Hepatocyte (in vitro differentiated cells): ENCODE results near the gene TNFSF11. TPM values are rescaled to one million over a fixed set of nuclear protein-coding genes. Genes with fewer than 3 reads are reported as not detected.

Experiments used
- DNase-seq: peaks from one replicate; pipeline ENCODE4 v3.0.0-alpha.2; 2016; ENCODE audit warnings: low spot score
- H2AFZ ChIP-seq: fragments of 200-600 bp; sonication (generic); 2 replicates; pipeline ENCODE4 v1.6.0; 2016; ENCODE audit warnings: antibody characterized with exemption, mild to moderate bottlenecking
- H3K27ac ChIP-seq: fragments of 200-600 bp; sonication (generic); 2 replicates; pipeline ENCODE4 v1.5.1; 2016; ENCODE audit warnings: mild to moderate bottlenecking
- H3K27me3 ChIP-seq: fragments of 200-600 bp; sonication (generic); 2 replicates; pipeline ENCODE4 v1.6.1; 2016
- H3K36me3 ChIP-seq: fragments of 200-600 bp; sonication (generic); replicated peaks from 2 replicates; pipeline ENCODE4 v1.5.1; 2016; ENCODE audit warnings: low read depth; ENCODE audit not compliant: insufficient read depth
- H3K4me1 ChIP-seq: fragments of 200-600 bp; sonication (generic); 2 replicates; pipeline ENCODE4 v1.5.1; 2016; ENCODE audit warnings: mild to moderate bottlenecking, moderate library complexity; ENCODE audit not compliant: insufficient read depth
- H3K4me2 ChIP-seq: fragments of 200-600 bp; sonication (generic); 2 replicates; pipeline ENCODE4 v1.6.0; 2016
- H3K4me3 ChIP-seq: fragments of 200-600 bp; sonication (generic); 2 replicates; pipeline ENCODE4 v1.5.1; 2016; ENCODE audit warnings: mild to moderate bottlenecking
- H3K79me2 ChIP-seq: fragments of 200-600 bp; sonication (generic); 2 replicates; pipeline ENCODE4 v1.6.0; 2017; ENCODE audit warnings: mild to moderate bottlenecking
- H3K9me2 ChIP-seq: fragments of 200-600 bp; sonication (generic); replicated peaks from 2 replicates; pipeline ENCODE4 v1.6.0; 2017; ENCODE audit warnings: mild to moderate bottlenecking; ENCODE audit not compliant: insufficient read depth
- H3K9me3 ChIP-seq: fragments of 200-600 bp; sonication (generic); 2 replicates; pipeline ENCODE4 v1.5.1; 2016; ENCODE audit warnings: low read depth, mild to moderate bottlenecking
- H4K20me1 ChIP-seq: fragments of 200-600 bp; sonication (generic); 2 replicates; pipeline ENCODE4 v1.6.0; 2016; ENCODE audit warnings: mild to moderate bottlenecking; ENCODE audit not compliant: insufficient read depth, poor library complexity, severe bottlenecking
- CTCF ChIP-seq: fragments of 200-600 bp; sonication (generic); IDR thresholded peaks from 2 replicates; pipeline ENCODE4 v1.5.1; 2016; ENCODE audit warnings: antibody characterized with exemption, mild to moderate bottlenecking; ENCODE audit not compliant: poor library complexity
- EZH2 ChIP-seq: fragments of 200-600 bp; sonication (generic); IDR thresholded peaks from 2 replicates; pipeline ENCODE4 v1.6.1; 2016; ENCODE audit warnings: antibody characterized with exemption, mild to moderate bottlenecking, borderline replicate concordance
- EZH2phosphoT487 ChIP-seq: fragments of 200-600 bp; sonication (generic); IDR thresholded peaks from one replicate; pipeline ENCODE4 v1.6.1; 2018; ENCODE audit warnings: antibody characterized with exemption, mild to moderate bottlenecking, low read depth, moderate library complexity; ENCODE audit not compliant: unreplicated experiment, severe bottlenecking
- WGBS: methylation state at CpG from one replicate; pipeline ENCODE4 v1.1.6; 2016; ENCODE audit warnings: low lambda C conversion rate; ENCODE audit errors: missing lambda C conversion rate; 5-methylcytosine and 5-hydroxymethylcytosine counted together
- polyA plus RNA-seq: library from polyadenylated mRNA; unstranded; fragments of >200 nt; fragmentation: Nextera tagmentation; extraction: Ambion mirVana; gene quantifications from 2 replicates; pipeline ENCODE4 v1.2.1, GENCODE V29; 2016
- total RNA-seq: library from RNA; depleted of rRNA; stranded (reverse); fragments of >200 nt; gene quantifications from 2 replicates; pipeline ENCODE4 v1.2.3, GENCODE V29; 2014

Gene TNFSF11
- total and polyA plus RNA-seq, 2 experiments from 2014 or later: 0.83 TPM; not detected in 1

- no peak overlapping the region for H3K4me2 ChIP-seq
- peaks cover 55% of the 10 kb centered on the region for H3K27me3 ChIP-seq
- no peaks in the 10 kb centered on the region for H3K9me3 ChIP-seq
- DNase-seq: no peak
- TF ChIP-seq CTCF: no peak
- TF ChIP-seq EZH2phosphoT487: no peak
- TF ChIP-seq EZH2: no peak
- peaks cover 5% of the 10 kb centered on the region for H3K4me1 ChIP-seq
- no peaks in the 10 kb centered on the region for H3K9me2 ChIP-seq
- H2AFZ ChIP-seq: no peak overlapping the region
- no peaks in the 10 kb centered on the region for H3K36me3 ChIP-seq
- no peak overlapping the region for H3K4me3 ChIP-seq
- H3K27ac ChIP-seq: no peak overlapping the region
- WGBS: 63% methylated on average over 4 of the region's 4 CpGs
- H3K79me2 ChIP-seq: no peaks in the 10 kb centered on the region
- no peaks in the 10 kb centered on the region for H4K20me1 ChIP-seq
These were observed 3.6 kb downstream of the TNFSF11 start for GRCh38 chr13:42577538-42577937.

- Histone ChIP-seq H3K36me3 (no peaks in the 10 kb centered on the region), H3K79me2 (no peaks in the 10 kb centered on the region), H2AFZ (no peak overlapping the region), H3K9me2 (no peaks in the 10 kb centered on the region), H3K4me1 (no peaks in the 10 kb centered on the region), H3K27ac (no peak overlapping the region), H3K9me3 (no peaks in the 10 kb centered on the region), H3K4me3 (no peak overlapping the region), H3K4me2 (no peak overlapping the region), H3K27me3 (peaks cover 27% of the 10 kb centered on the region), H4K20me1 (no peaks in the 10 kb centered on the region)
- no peak for TF ChIP-seq EZH2
- TF ChIP-seq EZH2phosphoT487: no peak
- no peak for TF ChIP-seq CTCF
- no peak for DNase-seq
- 75% methylated on average over 6 of the region's 6 CpGs for WGBS
These were observed 6.7 kb downstream of the TNFSF11 start for GRCh38 chr13:42580644-42581043.

DNA sequence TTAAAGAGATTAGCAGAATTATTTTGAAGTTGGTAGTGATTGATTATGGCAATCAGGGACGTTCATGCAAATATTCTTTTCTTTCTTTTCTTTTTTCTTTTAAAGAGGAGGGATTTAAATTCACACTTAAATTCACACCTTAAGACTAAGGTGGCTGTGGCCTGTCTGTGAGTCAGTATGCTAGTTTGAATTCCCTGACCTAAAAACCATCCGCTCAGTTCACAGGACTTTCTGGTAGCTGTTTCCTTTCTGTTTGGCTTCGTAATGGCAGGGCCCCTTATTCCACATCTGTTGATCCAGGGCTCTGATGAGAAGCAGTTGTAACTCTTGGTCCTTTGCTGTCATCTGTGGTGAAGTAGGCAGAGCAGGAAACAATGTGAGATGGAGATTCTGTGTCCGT lies 7.5 kb downstream of the TNFSF11 start:
- H2AFZ ChIP-seq: no peak overlapping the region
- no peak for TF ChIP-seq EZH2
- no peaks in the 10 kb centered on the region for H4K20me1 ChIP-seq
- H3K79me2 ChIP-seq: no peaks in the 10 kb centered on the region
- no peak for DNase-seq
- no peak overlapping the region for H3K4me2 ChIP-seq
- H3K36me3 ChIP-seq: no peaks in the 10 kb centered on the region
- H3K4me1 ChIP-seq: no peaks in the 10 kb centered on the region
- 79% methylated on average over 4 of the region's 4 CpGs for WGBS
- no peaks in the 10 kb centered on the region for H3K9me2 ChIP-seq
- no peak overlapping the region for H3K4me3 ChIP-seq
- no peak overlapping the region for H3K27ac ChIP-seq
- no peaks in the 10 kb centered on the region for H3K9me3 ChIP-seq
- peaks cover 19% of the 10 kb centered on the region for H3K27me3 ChIP-seq

DNA sequence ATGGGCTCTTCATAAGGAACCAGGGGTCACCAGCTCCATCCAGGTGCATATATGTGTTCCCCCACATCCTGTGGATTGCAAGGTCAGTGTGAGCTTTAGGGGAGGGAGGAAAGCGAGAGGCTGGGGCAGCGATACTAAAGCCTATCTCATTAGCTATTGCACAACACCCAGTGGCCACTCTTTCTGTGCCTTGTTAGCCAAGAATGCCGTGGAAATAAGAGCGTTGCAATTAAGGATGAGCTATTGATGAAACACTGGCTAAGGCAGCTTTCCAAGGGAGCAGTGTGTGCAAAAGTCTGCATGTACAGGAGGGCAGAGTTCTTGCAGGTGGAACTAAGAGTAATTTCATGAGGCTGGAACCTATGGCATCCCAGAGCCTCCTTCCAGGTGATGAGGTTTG lies 17.6 kb downstream of the TNFSF11 start:
- Histone ChIP-seq H4K20me1 (no peaks in the 10 kb centered on the region), H3K9me2 (no peaks in the 10 kb centered on the region), H3K4me2 (no peak overlapping the region), H2AFZ (no peak overlapping the region), H3K9me3 (no peaks in the 10 kb centered on the region), H3K27me3 (no peaks in the 10 kb centered on the region), H3K4me1 (no peaks in the 10 kb centered on the region), H3K79me2 (no peaks in the 10 kb centered on the region), H3K4me3 (no peak overlapping the region), H3K36me3 (no peaks in the 10 kb centered on the region), H3K27ac (no peak overlapping the region)
- TF ChIP-seq EZH2phosphoT487 (no peak), EZH2 (no peak), CTCF (no peak)
- no peak for DNase-seq
- WGBS: 86% methylated on average over 4 of the region's 4 CpGs
